HepG2 (cell line): ENCODE results near the gene NAGS. TPM values are rescaled to one million over a fixed set of nuclear protein-coding genes. Genes with fewer than 3 reads are reported as not detected.
A peak's percentile ranks its signal among the peaks of the same experiment; 100 is the strongest.

Experiments
- BRD4 ChIP-seq: sonication (generic); formaldehyde crosslinking; IDR thresholded peaks from 2 replicates; pipeline ENCODE4 v1.4.0; 2020; ENCODE audit warnings: missing genetic modification reagents
- GLI4 ChIP-seq: sonication (generic); formaldehyde crosslinking; IDR thresholded peaks from 2 replicates; pipeline ENCODE4 v1.5.1; 2020; ENCODE audit warnings: missing genetic modification reagents, mild to moderate bottlenecking, moderate library complexity, borderline replicate concordance
- GLMP ChIP-seq: sonication (generic); formaldehyde crosslinking; IDR thresholded peaks from 2 replicates; pipeline ENCODE4 v1.9.0; 2021; ENCODE audit warnings: missing genetic modification reagents, mild to moderate bottlenecking, borderline replicate concordance
- GTF3A ChIP-seq: sonication (generic); formaldehyde crosslinking; conservative IDR thresholded peaks from 2 replicates; pipeline ENCODE4 v1.4.0; 2020; ENCODE audit warnings: mild to moderate bottlenecking, missing genetic modification reagents
- IRX3 ChIP-seq: sonication (generic); formaldehyde crosslinking; IDR thresholded peaks from 2 replicates; pipeline ENCODE4 v1.8.1; 2023; ENCODE audit warnings: mild to moderate bottlenecking, low read depth, missing genetic modification reagents, borderline replicate concordance
- MATR3 ChIP-seq: sonication (generic); formaldehyde crosslinking; IDR thresholded peaks from 2 replicates; pipeline ENCODE4 v1.4.0; 2020; ENCODE audit warnings: missing genetic modification reagents
- MBD4 ChIP-seq: IDR thresholded peaks from 2 replicates; pipeline ENCODE4 v1.6.1; 2012; ENCODE audit warnings: low read length, inconsistent platforms, borderline replicate concordance
- MXD3 ChIP-seq: IDR thresholded peaks from 2 replicates; pipeline ENCODE4 v1.6.1; 2016; ENCODE audit warnings: mild to moderate bottlenecking, missing biosample characterization, missing genetic modification reagents
- PAF1 ChIP-seq: IDR thresholded peaks from 2 replicates; pipeline ENCODE4 v1.6.1; 2016; ENCODE audit warnings: missing genetic modification reagents, missing compliant biosample characterization
- PCBP1 ChIP-seq: fragments of 200-400 bp; formaldehyde crosslinking; IDR thresholded peaks from 2 replicates; pipeline ENCODE4 v1.6.1; 2017; ENCODE audit warnings: mild to moderate bottlenecking, low read depth, low read length, borderline replicate concordance
- PHF21A ChIP-seq: sonication (generic); formaldehyde crosslinking; IDR thresholded peaks from 2 replicates; pipeline ENCODE4 v1.5.0; 2020; ENCODE audit warnings: mild to moderate bottlenecking, missing genetic modification reagents
- RCOR2 ChIP-seq: IDR thresholded peaks from 2 replicates; pipeline ENCODE4 v1.6.1; 2016; ENCODE audit warnings: missing biosample characterization, missing genetic modification reagents
- REXO4 ChIP-seq: sonication (generic); formaldehyde crosslinking; IDR thresholded peaks from 2 replicates; pipeline ENCODE4 v1.8.0; 2022; ENCODE audit warnings: missing genetic modification reagents, mild to moderate bottlenecking, borderline replicate concordance
- SMAD1 ChIP-seq: sonication (generic); formaldehyde crosslinking; IDR thresholded peaks from 2 replicates; pipeline ENCODE4 v1.4.0; 2020; ENCODE audit warnings: missing genetic modification reagents, low read depth, mild to moderate bottlenecking, borderline replicate concordance
- SOX13 ChIP-seq, 3 experiments: fragments of 450-650 bp in 1 of 3; sonication (generic) in 1 of 3; formaldehyde crosslinking in 1 of 3; IDR thresholded peaks in 2 of 3; conservative IDR thresholded peaks in 1 of 3; 2 replicates each; pipeline versions ENCODE4 v1.5.0 to v1.6.1; 2016 to 2020; ENCODE audit warnings: antibody characterized with exemption in 1 of 3, mild to moderate bottlenecking in 1 of 3, missing compliant biosample characterization in 1 of 3, missing genetic modification reagents in 1 of 3, moderate library complexity in 1 of 3
- TAF1 ChIP-seq: sonication (generic); formaldehyde crosslinking; IDR thresholded peaks from 2 replicates; pipeline ENCODE4 v1.4.0; 2020; ENCODE audit warnings: missing genetic modification reagents
- TP53 ChIP-seq: sonication (generic); formaldehyde crosslinking; conservative IDR thresholded peaks from 2 replicates; pipeline ENCODE4 v1.4.0; 2020; ENCODE audit warnings: missing genetic modification reagents
- ZFP41 ChIP-seq: sonication (generic); formaldehyde crosslinking; IDR thresholded peaks from 2 replicates; pipeline ENCODE4 v1.4.0; 2020; ENCODE audit warnings: mild to moderate bottlenecking, missing genetic modification reagents, borderline replicate concordance
- ZNF124 ChIP-seq: sonication (generic); formaldehyde crosslinking; IDR thresholded peaks from 2 replicates; pipeline ENCODE4 v1.4.0; 2020; ENCODE audit warnings: missing genetic modification reagents
- ZNF18 ChIP-seq: sonication (generic); formaldehyde crosslinking; IDR thresholded peaks from 2 replicates; pipeline ENCODE4 v1.8.0; 2022; ENCODE audit warnings: mild to moderate bottlenecking, missing genetic modification reagents; ENCODE audit not compliant: insufficient replicate concordance
- ZNF331 ChIP-seq: sonication (generic); formaldehyde crosslinking; IDR thresholded peaks from 2 replicates; pipeline ENCODE4 v1.4.0; 2020; ENCODE audit warnings: missing genetic modification reagents
- ZNF614 ChIP-seq: IDR thresholded peaks from 2 replicates; pipeline ENCODE4 v1.6.1; 2018; ENCODE audit warnings: missing biosample characterization, missing genetic modification reagents, inconsistent platforms, borderline replicate concordance
- ZNF670 ChIP-seq: sonication (generic); formaldehyde crosslinking; IDR thresholded peaks from 2 replicates; pipeline ENCODE4 v1.8.0; 2022; ENCODE audit warnings: mild to moderate bottlenecking, missing genetic modification reagents, borderline replicate concordance
- ZNF737 ChIP-seq: sonication (generic); formaldehyde crosslinking; IDR thresholded peaks from 2 replicates; pipeline ENCODE4 v1.5.0; 2020; ENCODE audit warnings: missing genetic modification reagents, mild to moderate bottlenecking, borderline replicate concordance
- ZNF781 ChIP-seq: sonication (generic); formaldehyde crosslinking; IDR thresholded peaks from 2 replicates; pipeline ENCODE4 v1.5.1; 2020; ENCODE audit warnings: borderline replicate concordance, mild to moderate bottlenecking, missing genetic modification reagents; ENCODE audit errors: not compliant biosample characterization
- ZSCAN20 ChIP-seq: sonication (generic); formaldehyde crosslinking; IDR thresholded peaks from 2 replicates; pipeline ENCODE4 v1.4.0; 2020; ENCODE audit warnings: missing genetic modification reagents, mild to moderate bottlenecking, borderline replicate concordance
- ZSCAN31 ChIP-seq: sonication (generic); formaldehyde crosslinking; IDR thresholded peaks from 2 replicates; pipeline ENCODE4 v1.5.0; 2020; ENCODE audit warnings: low read depth, mild to moderate bottlenecking, missing genetic modification reagents
- polyA plus RNA-seq, 8 experiments: library from polyadenylated mRNA; depleted of rRNA in 3 of 8; stranded (reverse) in 7 of 8; unstranded in 1 of 8; fragments of >200 nt; fragmentation: Illumina TruSeq in 4 of 8; extraction: Trizol in 4 of 8; gene quantifications; 2 replicates each; pipeline versions ENCODE4 v1.2.1 to v1.2.3, GENCODE V29; 2011 to 2016; ENCODE audit warnings: low read depth in 4 of 8, missing spikeins in 1 of 8, mixed read lengths in 1 of 8; ENCODE audit not compliant: insufficient read depth in 1 of 8
- total RNA-seq, 5 experiments: library from RNA; depleted of rRNA; stranded (reverse); fragments of >200 nt; fragmentation: Illumina TruSeq; extraction: Trizol; gene quantifications; 2 replicates each; pipeline ENCODE4 v1.2.3, GENCODE V29; 2016; ENCODE audit warnings: low read depth in 1 of 5

The NAGS gene
- total and polyA plus RNA-seq, 2 of the 13 experiments (the other 11 are each of a cell fraction or from before 2014, with no cell fraction given), result 4.3 to 5.1 TPM

GRCh38 chr17:44014437-44015172 is 10.2 kb downstream of the NAGS start, which contains the start of gene TMEM101 (continued):
- TF ChIP-seq SOX13 (IDR thresholded peaks at IDR 0.05) (peak; percentile 15; the same call in 1 of the 2 replicates), SOX13 (CRISPR knock-in tag; conservative IDR thresholded peaks at IDR 0.05 in 1 of 2, IDR thresholded peaks at IDR 0.05 in 1 of 2) (peak in 1 of 2 experiments; percentile 72; a peak in 2 of 4 replicates), ZNF124 (CRISPR knock-in tag) (peak; percentile 87), RCOR2 (peak; percentile 62; the same call in 1 of the 2 replicates), GTF3A (peak; percentile 98), ZNF737 (CRISPR knock-in tag) (peak; percentile 31; the same call in 1 of the 2 replicates), REXO4 (CRISPR knock-in tag) (no peak), SMAD1 (CRISPR knock-in tag) (peak; percentile 96; the same call in 1 of the 2 replicates), BRD4 (peak; percentile 100), MXD3 (CRISPR knock-in tag) (peak; percentile 58; the same call in 1 of the 2 replicates), TP53 (CRISPR knock-in tag) (peak; percentile 92), ZNF670 (peak; percentile 97), GLMP (CRISPR knock-in tag) (no peak), MATR3 (CRISPR knock-in tag) (no peak), PAF1 (CRISPR knock-in tag) (no peak), ZNF18 (CRISPR knock-in tag) (peak; percentile 46), PHF21A (peak; percentile 68), ZFP41 (CRISPR knock-in tag) (peak; percentile 64; the same call in 1 of the 2 replicates), ZNF781 (CRISPR knock-in tag) (peak; percentile 95), ZSCAN31 (peak; percentile 90), MBD4 (no peak), GLI4 (CRISPR knock-in tag) (peak; percentile 74), IRX3 (peak; percentile 91), ZNF331 (CRISPR knock-in tag) (peak; percentile 89), TAF1 (peak; percentile 98), PCBP1 (0 out of 2 replicates have a peak, but pooled peaks have one; percentile 80), ZSCAN20 (CRISPR knock-in tag) (no peak), ZNF614 (peak; percentile 97)
